GM19463 (cell line): ENCODE data around the gene ABO.
"Not testable (repeated sequence)": the region's sequence is repeated elsewhere in the genome, so short reads cannot be mapped to it uniquely, and the experiment has no call there.

Experiments used
- ATAC-seq: cut with Tn5 transposase; IDR thresholded peaks from one replicate; pipeline ENCODE4 v1.9.1; 2021; ENCODE audit warnings: mild to moderate bottlenecking, moderate library complexity; ENCODE audit not compliant: unreplicated experiment

ABO gene

DNA sequence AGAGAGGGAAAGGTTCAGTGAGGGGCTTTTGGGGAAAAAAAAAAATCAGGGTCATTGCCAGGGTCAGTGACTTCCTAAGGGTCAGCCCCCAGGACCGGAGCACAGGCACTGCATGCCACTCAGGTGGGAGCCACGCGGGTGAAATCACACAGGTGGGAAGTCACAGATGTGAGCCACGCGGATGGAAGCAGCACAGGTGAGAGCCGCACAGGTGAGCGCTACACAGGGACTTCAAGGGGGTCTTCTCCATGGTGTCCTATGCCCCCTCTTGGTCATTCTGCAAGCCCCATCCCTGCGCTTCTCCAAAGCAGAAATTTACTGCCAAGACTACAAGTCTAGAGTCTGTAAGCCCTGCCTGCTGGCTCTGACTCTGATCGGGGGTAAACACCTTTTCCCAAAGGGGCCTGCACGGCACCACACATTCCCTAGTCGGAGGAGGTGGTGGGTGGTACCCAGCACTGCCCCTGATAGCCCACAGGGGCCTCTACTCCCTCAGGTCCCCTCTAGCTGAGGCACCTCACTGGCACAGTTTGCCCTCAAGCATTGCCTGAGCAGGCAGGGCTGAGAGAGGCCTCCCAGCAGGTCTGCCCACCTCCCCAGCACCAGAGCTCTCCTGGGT lies 47.6 kb downstream of the ABO start:
- no peak for ATAC-seq

DNA sequence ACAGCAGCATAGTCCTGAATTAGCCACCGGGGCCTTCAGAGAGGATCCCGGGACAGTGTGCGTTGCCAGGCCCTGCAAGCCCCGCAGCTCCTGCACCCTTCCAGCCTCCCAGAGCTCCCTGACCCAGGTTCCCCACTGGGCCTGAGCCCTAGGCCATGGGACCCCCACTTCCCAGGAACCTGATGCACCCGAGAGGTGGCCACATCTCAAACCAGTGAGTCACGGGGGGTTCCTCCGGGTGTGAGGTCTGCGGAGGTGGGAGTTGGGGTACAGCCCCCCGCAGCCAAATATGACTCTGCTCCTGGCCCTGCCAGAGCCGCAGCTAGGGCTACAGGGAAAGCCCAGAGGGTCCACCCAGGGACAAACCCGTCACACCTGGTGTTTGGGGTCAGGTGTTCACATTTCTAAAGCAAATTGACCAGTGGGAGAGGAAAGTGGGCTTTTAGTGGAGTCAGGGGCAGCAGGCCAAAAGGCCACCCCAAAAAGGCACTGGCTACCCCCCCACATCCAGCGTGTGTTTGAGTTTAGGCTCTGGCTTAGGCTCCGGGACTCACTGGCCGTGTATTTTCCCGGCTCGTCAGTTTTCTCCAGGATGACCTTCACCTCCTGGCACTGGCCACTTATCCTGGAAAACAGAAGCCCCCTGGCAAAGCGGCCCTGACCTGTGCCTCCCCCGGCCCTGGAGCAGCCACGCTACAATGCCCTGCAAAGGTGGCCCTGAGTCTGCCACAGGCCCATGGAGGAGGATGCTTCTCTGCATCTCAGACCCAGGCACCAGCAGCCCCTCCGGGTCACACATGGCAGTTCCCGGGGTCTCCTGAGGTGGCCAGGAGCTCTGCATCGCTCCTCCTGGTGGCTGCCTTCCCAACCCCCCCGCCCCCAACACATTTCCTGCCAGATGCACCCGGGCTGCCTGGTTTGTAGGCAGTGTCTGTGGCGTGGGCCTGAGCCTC lies 48.5 kb downstream of the ABO start:
- no peak for ATAC-seq

DNA sequence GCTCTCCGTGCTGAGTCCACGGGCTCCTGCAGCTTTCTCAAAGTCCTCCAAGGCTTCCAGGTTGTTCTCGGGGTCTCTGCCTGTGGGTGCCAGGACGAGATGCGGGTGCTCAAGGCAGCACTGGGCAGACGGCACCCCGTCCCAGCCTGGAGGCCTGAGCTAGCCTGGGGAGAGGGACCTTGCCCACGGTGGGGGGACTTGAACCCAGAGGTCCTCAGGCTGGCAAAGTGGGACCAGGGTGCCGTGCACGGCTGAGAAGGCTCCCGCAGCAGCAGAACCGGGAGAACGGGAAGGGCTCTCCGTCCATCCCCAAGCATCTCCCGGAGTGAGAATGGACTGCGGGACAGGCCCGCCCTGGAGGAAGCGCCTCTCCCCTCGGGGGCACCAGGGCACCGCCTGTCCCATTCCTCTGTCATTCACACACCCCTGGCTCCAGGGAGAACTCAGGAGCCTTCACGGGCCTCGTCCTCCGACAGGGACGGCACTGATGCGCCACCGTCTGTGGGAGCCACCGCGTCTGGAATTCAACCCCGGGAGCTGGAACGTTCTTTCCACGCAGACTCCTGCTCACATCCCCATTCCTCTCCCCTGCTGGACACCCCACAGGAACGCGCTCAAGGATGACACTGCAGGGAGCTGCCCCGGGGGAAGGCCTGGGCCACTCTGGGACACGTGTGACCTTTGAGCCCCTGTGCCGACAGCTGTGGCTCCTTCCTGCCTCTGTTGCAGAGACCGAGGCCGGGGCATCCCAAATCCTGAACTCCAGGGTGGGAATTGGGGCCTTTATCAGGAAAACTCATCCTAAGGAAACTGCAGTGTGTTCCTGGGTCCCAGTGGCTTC lies 49.6 kb downstream of the ABO start:
- ATAC-seq = no peak

DNA sequence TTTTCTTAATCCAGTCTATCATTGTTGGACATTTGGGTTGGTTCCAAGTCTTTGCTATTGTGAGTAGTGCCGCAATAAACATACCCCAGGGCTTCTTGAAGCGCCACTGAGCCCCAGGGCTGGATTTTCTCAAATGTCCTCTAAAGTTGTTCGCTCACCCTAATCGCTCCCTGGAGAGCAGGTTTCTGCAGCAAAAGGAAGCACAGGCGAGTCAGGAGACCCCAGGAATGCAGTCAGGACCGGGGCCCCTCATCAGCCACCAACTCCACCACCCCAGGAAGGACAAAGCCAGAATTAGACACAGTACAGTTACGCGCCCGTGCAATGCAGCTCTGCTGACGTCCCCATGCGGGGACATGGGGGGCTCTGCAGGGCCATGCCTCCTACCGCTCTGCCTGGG lies 50.2 kb downstream of the ABO start:
- no peak for ATAC-seq

GRCh38 chr9:133223159-133223756 lies 51.7 kb downstream of the ABO start:
- not testable (repeated sequence) for ATAC-seq

DNA sequence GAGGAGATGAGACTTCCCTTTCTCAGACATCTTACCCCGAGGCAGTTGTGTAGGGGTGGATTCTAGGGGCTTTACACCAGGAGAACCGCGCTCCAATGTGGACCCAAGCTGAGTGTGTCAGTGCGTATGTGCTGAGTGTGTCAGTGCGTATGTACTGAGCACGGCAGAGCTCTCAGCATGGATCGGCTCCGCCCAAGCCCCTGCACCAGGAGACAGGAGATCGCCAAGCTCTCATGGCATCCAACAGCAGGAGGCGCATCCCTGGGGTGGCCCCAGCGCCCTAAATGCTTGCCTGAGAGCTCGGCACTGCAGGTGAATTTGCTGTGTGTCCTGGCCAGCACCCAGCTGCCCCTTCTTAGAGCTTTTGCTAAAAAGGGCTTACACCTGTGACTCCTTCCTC lies 53.0 kb downstream of the ABO start:
- not testable (repeated sequence) for ATAC-seq

GRCh38 chr9:133221177-133221809 lies 53.7 kb downstream of the ABO start:
- no peak for ATAC-seq

- ATAC-seq = not testable (repeated sequence)
These were observed 56.7 kb downstream of the ABO start for GRCh38 chr9:133218049-133218975.

- ATAC-seq = not testable (repeated sequence)
These were observed 57.5 kb downstream of the ABO start for GRCh38 chr9:133217333-133217988.

DNA sequence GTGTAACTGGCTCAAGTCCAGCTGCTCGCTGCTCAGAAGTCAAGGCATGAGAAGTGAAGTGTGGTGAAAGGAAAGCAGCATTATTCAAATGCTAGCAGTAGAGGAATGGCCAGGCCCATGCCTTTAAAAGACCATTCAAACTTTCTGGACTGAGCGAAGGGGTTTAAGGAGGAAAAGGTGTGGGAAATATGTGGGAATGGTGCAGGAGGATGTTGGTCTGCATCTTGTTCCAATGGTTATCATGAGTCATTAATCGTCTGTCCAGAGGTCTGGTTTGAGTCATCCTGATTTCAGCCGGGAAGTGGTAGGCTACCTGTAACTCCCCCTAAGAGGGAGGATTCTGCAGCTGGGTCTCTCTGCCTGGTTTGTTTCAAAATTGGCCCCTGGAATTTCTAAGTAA lies 60.7 kb downstream of the ABO start:
- not testable (repeated sequence) for ATAC-seq

- no peak for ATAC-seq
These were observed 64.4 kb downstream of the ABO start for GRCh38 chr9:133210609-133211008.

DNA sequence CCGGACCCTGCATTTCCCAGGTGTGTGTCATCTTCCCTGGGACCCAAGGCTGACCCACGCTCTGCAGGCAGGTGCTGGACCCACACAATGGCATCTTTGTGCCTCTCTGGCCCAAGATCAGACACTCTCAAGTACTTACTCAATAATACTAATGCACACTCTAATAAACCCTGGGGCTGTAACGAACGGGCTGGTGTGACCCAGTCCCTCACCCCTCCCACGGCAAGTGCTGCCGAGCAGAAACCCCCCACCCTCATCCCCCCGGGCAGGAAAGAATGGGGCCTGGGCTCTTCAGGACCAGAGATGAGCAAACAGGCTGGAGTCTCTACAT lies 64.8 kb downstream of the ABO start:
- ATAC-seq = no peak

DNA sequence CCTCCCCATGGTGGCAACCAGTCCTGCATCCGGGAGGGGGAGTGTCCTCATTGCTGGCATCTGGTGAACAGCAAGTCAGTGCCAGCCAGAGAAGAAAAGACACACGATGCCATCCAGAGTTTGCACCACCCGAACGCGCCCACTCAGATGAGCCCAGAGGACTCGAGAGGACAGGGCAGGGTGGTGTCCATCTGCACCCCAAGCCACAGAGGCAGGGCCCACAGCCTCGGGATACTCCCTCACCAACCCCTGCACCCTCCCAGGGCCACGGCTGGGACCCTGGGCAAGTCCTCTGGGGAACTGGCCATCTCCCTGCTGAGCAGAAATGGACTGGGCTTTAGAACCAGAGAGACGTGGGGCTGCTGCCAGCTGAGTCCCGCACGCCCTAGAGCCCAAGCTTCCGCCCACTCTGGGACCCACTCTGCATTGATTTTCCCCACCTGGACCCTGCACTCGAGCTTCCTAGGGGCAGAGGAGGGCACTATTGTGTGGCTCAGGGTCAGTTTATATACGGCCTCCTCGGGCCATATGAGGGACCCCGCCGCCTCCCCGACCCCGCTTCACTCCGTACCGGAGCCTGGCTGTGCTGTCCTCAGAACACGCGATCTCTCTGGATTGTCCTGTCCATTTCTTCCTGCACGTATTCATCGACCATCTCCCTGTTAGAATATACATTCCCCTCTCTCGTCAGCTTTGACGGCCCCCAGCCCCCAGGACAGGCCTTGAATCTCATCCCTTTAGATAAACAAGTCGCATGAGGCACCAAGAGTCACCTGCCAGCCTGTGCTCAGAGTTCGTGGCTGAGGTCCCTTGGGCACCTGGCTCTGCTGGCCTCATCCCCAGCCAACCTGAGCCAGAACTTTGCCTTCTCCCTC lies 65.4 kb downstream of the ABO start:
- not testable (repeated sequence) for ATAC-seq

DNA sequence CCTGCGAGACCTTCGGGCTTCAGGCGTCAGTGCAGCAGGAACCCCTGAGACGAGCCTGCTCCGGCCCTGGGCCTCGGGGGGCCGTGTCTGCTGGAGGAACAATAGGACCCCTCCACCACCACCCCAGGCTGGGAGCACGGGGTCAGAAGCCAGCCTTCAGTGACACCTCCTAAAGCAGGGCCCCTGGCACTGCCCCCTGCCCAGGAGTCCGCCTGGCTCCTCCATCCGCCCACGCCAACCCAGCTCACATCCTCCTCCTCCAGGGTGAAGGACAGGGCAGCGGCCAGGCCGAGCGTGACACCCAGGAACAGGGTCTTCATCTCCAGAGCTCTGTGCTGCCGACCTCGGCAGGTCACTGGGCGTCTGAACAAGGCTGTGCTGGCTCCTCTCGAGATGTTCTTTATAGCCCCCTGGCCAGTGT lies 66.1 kb downstream of the ABO start, which contains the start of gene OBP2B:
OBP2B (minus strand) TSS at position 371 of the 421 bp plus-strand sequence; CDS start at position 320, 51 bp downstream.
- ATAC-seq = not testable (repeated sequence)

DNA sequence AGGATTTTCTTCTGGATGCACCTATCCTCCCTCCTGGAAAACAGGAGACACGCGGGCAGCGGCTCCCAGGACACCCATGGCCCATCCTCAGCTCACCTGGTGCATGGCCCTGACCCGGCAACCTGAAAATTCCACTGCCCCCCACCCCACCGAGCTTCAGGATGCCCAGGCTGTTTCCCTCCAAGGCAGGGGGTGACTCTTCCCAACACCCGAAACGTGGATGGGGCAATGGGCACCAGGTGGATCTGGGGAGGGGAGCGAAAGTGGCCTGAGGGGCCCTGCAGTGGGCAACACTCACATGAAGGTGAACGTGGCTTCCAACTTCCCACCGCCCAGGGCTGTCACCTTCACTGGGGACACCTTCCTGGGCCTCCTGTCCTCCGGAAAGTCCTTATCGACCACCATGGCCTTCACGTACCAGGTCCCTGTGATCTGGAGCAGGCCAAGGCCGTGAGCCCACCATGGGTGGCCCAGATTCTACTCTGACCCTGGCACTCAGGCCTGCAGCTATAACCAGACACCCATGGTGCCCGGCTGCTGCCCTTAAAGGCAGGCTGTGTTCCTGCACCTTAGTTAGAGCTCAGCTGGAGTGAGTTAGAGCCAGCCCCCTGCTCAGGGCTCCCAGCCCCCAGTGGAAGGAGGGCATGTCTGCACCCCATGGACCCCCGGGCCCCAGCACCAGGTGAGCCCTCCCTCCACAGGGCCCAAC lies 66.7 kb downstream of the ABO start:
- not testable (repeated sequence) for ATAC-seq

DNA sequence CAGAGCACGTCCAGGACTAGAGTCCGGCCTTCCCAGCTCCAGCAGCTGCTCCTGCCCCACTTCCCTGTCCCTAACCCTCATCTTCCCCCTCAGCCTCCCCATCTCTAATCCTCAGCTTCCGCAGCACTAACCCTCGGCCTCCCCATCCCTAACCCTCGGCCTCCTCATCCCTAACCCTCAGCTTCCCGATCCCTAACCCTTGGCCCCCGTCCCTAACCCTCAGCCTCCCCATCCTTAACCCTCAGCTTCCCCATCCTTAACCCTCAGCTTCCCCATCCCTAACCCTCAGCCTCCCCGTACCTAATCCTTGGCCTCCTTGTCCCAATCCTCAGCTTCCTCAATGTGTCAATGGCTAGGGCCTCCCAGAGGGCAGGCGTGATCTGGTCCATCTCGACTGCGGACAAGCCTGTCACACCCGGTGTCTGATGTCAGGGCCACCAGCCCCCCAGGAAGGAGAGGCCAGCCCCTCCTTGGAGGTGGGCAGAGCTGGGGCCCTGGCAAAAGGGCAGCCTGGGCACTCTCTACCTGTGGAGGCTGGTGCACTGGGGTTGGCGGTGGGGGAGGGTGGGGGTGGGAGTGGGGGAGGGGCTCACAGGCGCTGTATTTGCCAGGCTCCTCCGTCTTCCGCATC lies 67.3 kb downstream of the ABO start:
- no peak for ATAC-seq
